ENCODE results near the gene ULK4.

DNA sequence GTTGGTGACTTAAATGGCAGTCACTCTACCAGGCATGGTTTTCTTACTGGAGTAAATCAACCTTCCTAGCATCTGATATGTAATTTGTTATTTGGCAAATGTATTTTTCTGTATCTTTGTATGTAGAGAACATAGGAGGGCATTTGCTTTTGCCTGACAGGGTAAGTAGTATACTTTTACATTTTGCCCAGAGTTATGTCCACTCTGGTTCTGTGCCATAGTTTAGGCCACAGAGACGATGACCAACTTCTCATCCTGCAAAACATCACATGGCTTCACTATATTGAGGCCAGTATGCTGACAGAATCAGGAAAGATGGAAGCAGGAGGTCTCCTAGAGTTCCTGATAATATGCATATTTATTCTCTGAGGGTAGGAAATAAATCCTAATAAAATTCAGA is 23.1 kb upstream of the ULK4 start:
- TF ChIP-seq, protein P1, sequence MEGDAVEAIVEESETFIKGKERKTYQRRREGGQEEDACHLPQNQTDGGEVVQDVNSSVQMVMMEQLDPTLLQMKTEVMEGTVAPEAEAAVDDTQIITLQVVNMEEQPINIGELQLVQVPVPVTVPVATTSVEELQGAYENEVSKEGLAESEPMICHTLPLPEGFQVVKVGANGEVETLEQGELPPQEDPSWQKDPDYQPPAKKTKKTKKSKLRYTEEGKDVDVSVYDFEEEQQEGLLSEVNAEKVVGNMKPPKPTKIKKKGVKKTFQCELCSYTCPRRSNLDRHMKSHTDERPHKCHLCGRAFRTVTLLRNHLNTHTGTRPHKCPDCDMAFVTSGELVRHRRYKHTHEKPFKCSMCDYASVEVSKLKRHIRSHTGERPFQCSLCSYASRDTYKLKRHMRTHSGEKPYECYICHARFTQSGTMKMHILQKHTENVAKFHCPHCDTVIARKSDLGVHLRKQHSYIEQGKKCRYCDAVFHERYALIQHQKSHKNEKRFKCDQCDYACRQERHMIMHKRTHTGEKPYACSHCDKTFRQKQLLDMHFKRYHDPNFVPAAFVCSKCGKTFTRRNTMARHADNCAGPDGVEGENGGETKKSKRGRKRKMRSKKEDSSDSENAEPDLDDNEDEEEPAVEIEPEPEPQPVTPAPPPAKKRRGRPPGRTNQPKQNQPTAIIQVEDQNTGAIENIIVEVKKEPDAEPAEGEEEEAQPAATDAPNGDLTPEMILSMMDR (IDR thresholded peaks at IDR 0.05; ENCODE audit: insufficient read depth, low read length): no peak
- no peak for TF ChIP-seq GABPA (IDR thresholded peaks at IDR 0.05; ENCODE audit: low read depth)
